ENCODE results near the gene PLAGL2.
"Not testable (repeated sequence)": the region's sequence is repeated elsewhere in the genome, so short reads cannot be mapped to it uniquely, and the experiment has no call there.

The PLAGL2 gene

GRCh38 chr20:32179515-32179914 lies 28.0 kb downstream of the PLAGL2 start:
- DNase-seq, result no peak

- not testable (repeated sequence) for DNase-seq
Measured at GRCh38 chr20:32177696-32178095, 29.8 kb downstream of the PLAGL2 start.

DNA sequence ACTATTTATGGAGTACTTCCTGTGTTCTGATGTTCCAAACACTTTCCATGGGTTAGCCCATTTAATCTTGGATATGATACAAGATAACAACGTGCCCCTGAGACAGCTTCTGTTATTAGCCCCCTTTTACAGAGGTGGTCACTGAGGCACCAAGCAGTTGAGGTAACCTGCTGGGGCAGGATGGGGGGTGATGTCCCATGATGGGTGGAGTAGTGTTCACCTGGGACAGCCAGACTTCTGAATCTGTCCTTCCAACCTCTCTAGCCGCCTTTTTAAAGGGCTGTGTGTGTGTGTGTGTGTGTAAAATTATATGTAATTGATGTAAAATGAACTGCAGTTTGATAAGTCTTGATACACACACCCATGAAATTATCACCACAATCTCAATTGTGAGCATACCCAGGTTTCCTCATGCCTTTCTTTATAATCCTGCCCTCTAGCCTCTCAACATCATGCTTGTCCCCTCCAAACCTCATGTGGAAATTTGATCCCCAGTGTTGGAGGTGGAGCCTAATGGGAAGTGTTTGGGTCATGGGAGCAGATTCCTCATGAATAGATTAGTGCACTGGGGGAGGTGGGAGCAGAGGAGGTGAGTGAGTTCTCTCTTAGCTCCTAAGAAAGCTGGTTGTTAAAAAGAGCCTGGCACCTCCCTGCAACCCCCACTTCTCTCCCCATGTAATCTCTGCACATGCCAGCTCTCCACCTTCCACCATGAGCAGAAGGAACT lies 39.2 kb downstream of the PLAGL2 start:
- no peak for DNase-seq

GRCh38 chr20:32167552-32167951 lies 40.0 kb downstream of the PLAGL2 start:
- no peak for DNase-seq

GRCh38 chr20:32165836-32166545 lies 41.6 kb downstream of the PLAGL2 start:
- no peak for DNase-seq

GRCh38 chr20:32164984-32165735 lies 42.4 kb downstream of the PLAGL2 start:
- DNase-seq, result no peak

DNA sequence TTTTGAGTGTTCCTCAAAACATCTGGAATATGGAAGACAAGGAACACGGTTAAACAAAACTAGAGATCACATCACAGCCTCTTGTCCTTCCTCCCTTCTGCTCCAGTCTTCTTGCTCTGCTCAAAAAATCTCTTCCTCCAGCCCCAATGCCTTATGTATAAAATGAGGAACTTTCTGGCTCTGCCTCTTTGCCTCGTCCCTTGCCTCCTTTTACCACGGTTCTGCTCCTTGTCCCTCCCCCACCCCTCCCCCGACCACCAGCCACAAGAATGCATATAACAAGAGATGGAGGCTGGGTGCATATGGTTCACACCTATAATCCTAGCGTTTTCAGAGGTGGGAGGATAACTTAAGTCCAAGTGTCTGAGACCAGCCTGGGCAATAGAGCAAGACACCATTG lies 43.6 kb downstream of the PLAGL2 start:
- no peak for DNase-seq

DNA sequence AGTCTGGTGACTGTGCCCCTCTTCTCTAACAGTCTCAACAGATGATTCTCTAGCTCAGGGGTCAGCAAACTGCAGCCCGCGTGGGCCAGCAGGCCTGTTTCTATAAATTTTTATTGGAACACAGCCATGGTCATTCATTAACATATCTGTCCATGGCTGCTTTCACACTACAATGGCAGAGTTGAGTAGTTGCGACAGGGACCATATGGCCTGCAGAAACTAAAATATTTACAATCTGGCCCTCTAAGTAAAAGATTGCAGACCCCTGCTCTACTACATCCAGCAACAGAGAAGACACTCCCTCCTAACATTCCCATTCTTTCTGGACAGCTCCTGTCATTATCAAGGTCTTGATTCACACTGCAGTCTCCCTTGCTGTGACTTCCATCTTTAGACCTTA lies 45.2 kb downstream of the PLAGL2 start:
- no peak for DNase-seq

GRCh38 chr20:32160341-32160740 lies 47.2 kb downstream of the PLAGL2 start:
- no peak for DNase-seq

- DNase-seq, result no peak
Measured at GRCh38 chr20:32159766-32160221, 47.7 kb downstream of the PLAGL2 start.

DNA sequence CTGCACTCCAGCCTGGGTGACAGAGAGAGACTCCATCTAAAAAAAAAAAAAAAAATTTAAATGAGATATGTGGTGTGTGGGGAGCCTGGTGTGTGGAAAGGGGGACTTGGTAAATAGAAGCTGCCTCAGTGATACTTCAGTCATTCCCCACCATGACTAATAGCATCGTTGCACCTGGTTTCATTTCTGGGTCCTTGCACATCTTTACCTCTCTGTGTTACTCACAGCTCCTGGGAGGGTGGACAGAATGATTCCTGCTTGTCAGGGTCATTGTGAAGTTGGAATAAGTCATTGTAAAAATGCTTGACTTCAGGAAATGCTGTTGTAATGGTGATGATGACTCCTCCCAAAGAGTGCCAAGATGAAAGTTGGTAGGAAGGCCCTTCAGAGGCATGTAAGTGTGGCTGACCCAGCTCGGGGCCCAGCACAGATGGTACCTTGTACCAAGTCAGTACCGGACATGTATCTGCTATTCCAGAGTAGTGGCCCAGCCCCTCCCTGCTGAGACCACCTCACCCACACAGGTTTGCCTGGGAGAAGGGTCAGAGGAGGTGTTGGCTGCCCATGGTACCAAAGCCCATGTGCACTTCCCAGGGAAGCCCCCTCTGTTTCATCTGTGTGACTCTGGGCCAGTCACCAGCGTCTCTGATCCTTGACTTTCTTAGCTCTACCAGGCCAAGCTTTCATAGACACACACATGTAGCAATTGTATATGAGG lies 48.4 kb downstream of the PLAGL2 start:
- DNase-seq, result no peak

GRCh38 chr20:32158351-32158750 lies 49.2 kb downstream of the PLAGL2 start:
- no peak for DNase-seq

DNA sequence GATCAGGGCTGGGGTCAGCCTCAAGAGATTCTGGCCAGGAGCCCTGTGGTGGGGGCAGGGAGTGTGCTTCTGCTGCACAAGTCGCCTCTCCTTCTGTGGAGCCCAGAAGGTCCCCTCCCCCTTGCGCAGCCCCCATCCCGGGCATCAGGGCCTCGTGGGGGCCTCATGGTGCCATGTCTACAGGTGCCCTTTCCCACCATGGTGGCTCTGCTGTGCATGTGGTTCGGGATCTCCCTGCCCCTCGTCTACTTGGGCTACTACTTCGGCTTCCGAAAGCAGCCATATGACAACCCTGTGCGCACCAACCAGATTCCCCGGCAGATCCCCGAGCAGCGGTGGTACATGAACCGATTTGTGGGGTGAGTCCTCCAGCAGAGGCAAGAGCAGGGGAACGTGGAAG lies 49.9 kb downstream of the PLAGL2 start:
- DNase-seq, result no peak

DNA sequence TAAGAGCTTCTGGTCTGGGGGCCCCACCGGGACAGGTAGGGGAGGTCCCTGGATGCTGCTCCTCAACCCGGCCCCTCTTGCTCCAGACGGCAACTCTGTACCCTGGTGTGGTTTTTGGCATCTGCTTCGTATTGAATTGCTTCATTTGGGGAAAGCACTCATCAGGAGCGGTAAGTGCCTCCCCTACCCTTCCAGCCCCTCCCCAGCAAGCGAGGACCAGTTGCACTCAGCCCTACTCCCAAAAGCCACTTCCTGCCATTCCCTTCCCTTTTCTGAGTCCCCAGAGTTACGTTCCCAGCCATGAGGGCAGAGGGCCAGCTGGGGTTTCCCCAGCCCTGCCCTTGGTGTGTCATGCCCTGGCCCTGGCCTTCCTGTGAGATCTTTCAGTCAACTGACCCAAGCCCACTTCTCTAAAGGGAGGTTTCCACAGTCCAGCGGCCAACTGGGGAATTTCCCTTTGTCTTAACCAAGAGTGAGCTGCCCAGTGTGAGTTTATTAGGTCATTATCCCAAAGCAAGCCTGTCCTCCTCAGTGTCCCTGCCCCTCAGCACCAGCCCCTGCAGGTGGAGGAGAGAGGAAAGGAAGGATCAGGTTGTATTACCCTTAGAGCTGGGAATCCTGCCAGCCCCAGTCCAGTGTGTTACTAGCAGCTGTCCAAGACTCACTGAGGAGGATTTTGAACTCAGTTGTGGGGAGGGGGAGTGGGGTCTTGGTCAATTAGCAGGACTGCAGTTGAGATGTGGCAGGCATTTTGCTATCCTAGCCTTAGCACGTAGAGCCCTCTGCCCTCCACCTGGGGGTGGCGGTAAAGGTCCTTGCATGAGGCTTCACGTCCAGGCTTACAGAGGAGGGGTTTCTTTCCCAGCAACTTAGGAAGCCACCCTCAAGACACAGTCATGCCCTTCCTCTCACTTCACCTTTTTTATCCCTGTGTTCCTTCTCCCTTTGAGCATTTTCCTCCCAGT lies 52.2 kb downstream of the PLAGL2 start:
- no peak for DNase-seq

DNA sequence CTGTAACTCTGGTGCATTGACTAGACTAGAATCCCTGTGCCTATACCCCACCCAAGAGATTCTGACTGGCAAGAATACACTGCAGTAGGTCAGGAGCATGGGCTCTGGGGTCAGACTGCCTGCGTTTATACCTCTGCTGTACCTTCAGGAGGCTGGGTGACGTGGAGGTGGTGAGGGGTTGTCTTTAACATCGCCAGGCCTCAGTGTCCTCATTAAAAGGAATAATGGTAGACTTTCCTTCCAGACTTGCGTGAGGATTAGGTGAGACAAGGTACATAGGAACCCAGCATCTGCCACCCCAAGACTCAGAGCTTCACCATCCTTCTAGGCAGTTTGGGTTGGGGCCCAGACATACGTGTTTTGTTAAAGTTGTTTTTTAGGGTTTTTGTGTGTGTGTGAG lies 53.8 kb downstream of the PLAGL2 start:
- DNase-seq, result no peak

DNA sequence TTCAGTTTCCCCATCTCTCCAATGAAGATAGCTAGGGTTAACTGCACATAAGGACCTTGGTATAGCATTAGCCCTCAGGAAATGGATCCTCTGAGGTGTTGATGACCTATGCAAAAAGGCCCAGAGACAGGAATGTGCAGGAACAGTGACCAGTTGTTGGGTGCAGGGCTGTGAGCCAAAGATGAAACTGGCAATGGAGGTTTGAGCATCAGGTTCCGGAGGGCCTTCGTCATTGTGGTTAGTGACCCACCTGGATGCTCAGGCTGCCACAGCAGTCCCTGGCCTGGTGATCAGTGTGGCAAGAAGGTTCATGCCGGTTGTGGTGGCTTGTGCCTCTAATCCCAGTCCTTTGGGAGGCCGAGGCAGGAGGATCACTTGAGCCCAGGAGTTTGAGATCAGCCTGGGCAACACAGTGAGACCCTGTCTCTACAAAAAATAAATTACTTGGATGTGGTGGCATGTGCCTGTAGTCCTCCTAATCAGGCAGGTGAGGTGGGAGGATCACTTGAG lies 54.3 kb downstream of the PLAGL2 start:
- no peak for DNase-seq

DNA sequence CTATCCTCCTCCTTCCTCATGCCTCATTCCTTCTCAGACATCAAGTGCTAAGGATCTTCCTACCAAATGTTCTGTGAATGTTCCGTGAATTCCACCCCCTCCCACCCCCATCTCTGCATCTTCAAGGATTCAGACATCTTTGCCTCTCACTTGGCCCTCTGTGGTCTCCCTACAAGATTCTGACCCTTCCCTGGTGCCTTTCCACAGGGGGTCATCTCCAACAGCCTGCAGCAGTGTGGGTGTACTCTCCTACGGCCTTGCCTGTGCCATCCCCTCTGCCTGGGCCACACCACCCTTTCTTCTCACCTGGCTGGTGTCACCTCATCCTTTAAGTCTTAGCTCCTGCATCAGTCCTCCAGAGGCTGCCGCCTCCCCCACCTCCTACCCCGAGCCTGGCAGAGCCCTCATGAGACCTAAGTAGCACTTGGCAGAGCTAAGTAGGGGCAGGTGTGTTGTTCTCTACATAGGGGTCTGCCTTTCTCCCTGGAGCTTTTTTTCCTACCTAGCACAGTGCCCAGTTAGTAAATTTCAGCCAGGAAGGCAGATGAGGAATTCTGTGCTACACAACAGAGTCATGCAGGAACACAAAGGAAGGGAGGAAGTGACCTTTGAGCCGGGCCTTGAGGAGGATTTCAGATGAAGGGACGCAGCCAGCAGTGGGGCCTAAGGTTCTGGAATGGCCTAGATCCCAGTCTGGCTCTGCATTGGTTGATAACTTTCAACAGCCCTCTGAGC lies 55.0 kb downstream of the PLAGL2 start:
- no peak for DNase-seq

DNA sequence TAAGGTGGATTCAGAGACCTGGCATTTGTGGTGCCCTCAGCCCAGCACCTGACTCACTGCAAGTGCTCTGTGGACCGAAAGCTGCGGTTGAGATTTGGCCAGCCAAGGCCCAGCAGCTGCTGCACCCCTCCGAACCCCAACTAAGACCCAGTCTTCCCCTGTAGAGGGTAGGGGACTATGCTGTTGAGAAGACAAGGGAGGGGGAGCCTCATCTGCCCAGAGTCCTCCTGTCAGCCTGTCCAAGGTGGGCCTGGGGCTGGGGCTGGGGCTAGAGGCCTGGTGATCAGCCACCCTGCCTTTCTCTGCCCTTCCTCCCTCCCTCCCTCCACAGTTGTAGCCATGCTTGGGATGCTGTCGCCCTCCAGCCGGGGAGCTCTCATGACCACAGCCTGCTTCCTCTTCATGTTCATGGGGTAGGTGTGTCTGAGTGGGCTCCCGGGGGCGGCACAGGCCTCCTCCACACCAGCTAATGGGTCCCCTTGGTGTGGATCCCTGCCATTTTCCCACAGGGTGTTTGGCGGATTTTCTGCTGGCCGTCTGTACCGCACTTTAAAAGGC lies 57.2 kb downstream of the PLAGL2 start:
- no peak for DNase-seq

DNA sequence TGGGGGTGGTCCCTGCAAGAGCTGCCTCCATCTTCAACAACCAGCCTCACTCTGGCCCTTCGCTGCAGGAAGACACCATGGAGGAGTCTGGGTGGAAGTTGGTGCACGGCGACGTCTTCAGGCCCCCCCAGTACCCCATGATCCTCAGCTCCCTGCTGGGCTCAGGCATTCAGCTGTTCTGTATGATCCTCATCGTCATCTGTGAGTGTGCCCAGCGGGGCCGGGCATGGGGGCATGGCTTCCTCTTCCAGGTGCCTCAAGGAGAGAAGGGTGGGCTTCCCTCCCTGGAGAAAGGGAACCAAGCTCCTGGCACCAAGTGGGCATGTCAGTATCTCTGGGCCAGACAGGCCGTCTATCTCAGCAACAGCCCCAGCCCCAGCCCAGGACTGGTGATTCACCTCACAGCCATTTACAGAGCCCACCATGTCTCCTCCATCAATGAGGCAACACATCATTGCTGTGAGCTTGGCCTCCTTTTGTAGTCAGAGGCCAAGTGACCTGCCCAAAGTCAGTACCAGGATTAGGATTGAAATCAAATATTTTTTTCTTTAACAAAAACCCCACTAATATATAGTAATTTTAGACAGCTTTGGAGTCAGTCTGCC lies 57.9 kb downstream of the PLAGL2 start:
- DNase-seq, result no peak
